HuH-7 (cell line): ENCODE data around the gene SKI.
"Not testable (repeated sequence)": the region's sequence is repeated elsewhere in the genome, so short reads cannot be mapped to it uniquely, and the experiment has no call there.

Source experiments
- DNase-seq: peaks from one replicate; pipeline ENCODE4 v3.0.0; 2011; ENCODE audit warnings: low spot score

SKI gene

DNA sequence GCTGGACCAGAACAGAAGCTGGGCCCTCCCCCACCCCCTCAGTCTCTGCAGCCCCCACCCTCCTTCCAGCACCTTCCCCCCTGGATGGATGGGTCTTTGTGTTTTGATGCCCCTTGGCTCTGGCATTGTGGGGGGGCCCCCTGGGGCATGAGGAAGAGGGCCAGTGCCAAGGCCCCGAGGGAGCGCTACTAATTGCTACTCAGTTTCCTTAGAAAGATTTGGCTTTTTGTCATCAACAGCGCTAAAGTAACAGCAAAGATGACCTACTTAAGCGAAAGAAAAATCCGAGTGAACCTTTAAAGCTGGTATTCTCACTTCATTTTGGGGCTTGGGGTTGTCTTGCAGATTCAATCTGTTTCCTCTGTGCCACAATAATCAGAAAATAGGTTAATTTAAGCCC, 63.5 kb downstream of the SKI start:
- DNase-seq = no peak

- DNase-seq = no peak
These were observed 64.8 kb downstream of the SKI start for GRCh38 chr1:2292725-2293450.

GRCh38 chr1:2294033-2294724, 66.1 kb downstream of the SKI start:
- no peak for DNase-seq

- DNase-seq = no peak
These were observed 66.6 kb downstream of the SKI start for GRCh38 chr1:2294725-2295078.

GRCh38 chr1:2295526-2295925, 67.4 kb downstream of the SKI start:
- no peak for DNase-seq

GRCh38 chr1:2296211-2296610, 68.1 kb downstream of the SKI start:
- DNase-seq = not testable (repeated sequence)

- DNase-seq = no peak
These were observed 68.5 kb downstream of the SKI start for GRCh38 chr1:2296614-2297013.

DNA sequence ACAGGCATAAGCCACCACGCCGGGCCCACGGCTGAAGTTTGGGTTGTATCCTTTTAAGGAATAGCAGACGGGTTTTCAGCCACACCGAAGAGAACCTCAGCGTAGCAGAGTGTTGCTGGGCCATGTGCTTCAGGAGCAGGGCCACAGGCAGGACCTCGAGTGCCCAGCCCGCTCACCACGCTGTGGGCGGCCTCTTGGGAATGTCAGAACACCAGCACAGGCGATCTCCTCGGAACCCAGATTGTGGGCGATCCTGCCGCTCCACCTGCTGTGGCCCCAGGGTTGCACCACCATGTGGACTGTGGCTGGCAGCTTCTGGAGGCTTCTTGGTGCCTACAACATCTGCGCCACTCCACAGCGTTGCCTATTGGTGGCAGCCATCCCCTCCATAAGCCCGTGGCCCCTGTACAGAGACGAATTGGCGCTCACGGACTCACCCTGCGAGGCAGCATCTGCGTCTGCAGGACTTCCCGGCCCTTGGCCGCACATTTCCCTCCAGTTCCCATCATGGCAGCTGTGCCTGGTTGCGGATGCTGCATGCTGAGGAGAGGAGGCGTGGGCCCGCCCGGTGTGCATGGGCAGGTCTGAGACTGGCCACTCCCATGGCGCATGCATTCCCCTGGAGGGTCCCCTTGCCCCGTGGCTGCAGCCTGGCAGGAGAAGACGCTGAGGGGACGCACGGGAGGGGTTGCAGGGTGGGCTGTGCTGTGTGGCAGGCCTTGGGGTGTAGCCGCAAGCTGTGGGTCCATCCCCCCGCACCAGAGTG, 69.3 kb downstream of the SKI start:
- DNase-seq = no peak

- DNase-seq = no peak
These were observed 70.6 kb downstream of the SKI start for GRCh38 chr1:2298685-2299084.

- DNase-seq = no peak
These were observed 71.1 kb downstream of the SKI start for GRCh38 chr1:2299131-2299627.

GRCh38 chr1:2300004-2300771, 72.1 kb downstream of the SKI start:
- no peak for DNase-seq

DNA sequence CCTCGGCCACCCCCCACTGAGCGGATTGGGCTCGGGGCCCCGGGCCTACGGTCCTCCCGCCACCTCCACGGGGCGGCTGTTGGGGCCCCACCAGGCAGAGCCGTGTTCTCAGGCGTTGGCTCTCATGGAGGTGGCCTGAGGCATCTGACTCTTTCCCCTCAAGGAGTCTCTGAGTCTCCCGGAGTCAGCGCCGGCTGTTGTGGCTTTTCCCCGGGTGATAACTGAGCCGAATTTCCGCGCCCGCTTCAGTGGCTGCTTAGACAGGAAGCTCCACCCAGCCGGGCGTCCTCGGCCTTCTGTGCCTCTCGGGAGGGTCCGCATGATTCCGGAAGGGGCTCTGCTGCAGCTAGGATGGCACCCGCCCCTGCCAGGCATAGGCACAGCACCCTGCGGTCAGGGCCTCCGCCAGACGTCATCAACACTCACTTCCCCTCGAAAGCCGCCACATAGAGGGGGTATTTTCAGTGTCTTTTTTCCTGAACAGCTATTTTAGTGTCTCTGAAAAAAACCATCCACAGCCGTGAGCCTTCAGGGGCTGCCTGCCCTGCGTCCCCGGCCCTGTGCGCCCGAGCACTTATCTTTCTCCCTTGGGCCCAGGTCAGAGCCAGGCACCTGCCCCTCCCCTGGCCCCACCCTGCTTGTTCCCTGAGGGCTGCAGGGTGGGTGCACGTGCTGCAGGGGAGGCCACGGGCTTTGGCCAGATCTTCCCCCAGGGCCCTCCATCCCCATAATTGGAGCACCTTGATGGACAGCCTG, 72.9 kb downstream of the SKI start:
- DNase-seq = no peak

DNA sequence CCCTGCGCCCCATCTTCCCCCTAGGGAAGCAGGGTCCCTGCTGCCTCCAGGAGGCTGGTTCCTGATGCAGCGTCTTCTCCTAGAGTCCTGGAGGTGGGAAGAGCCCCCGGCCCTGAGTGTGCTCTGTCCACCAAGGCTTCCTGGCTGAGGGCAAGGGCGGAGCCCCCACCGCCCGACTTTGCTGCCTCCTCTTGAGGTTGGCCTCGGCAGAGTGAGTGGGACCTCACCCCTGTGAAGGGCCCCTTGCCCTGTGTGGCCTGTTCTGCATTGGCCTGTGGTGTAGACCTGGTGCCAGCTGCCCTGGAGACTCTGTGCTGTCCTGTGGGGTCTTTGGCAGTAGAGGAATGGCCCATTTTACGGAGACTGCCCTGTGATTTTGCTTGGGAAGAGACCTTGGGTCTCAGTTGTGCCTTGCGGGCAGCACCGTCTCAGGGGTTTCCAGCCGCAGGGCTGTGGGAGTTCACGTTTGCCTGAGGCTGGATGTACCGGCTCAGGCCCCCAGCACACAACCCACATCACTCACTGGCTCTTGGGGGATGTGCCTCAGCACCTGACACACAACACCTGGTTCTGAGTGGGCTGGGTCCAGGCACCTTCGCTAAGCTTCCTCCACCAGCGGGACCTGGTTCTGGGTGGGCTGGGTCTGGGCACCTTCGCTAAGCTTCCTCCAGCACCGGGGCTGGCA, 73.6 kb downstream of the SKI start:
- DNase-seq = no peak

DNA sequence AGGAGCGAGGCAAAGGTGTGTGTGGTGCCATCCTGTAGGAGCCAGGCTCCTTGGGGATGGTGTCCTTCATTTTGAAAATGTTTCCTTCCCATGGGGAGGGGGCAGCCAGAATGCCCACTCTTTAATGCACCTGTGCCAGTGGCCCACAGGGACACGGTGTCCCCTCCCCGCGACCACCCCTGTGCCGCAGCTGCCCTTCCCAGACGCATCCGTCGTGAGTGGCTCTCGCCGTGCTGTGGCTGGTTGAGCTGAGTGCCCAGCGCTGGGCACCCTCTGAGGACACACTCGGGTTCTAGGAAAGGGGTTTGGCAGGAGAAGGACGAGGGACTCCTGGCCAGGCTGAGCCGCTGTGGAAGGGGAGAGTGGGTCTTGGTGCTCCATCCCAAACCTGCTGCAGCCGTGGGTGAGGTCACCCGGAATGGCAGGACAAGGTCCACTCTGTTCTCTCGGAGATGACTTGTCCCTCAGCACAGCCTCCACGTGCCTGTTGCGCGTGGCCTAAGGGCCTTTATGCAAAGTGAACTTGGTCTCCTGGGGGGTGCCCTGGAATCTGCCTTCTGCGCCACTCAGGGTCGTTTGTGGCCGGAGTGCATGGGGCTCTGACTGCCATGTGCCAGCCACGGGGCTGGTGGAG, 74.3 kb downstream of the SKI start:
- DNase-seq = no peak

GRCh38 chr1:2303016-2303775, 75.1 kb downstream of the SKI start:
- no peak for DNase-seq

GRCh38 chr1:2303781-2304180, 75.7 kb downstream of the SKI start:
- DNase-seq = no peak

- no peak for DNase-seq
These were observed 76.2 kb downstream of the SKI start for GRCh38 chr1:2304282-2304681.

GRCh38 chr1:2304921-2305681, 77.0 kb downstream of the SKI start:
- DNase-seq = no peak
